Thyroid gland (tissue), 4 donors: ENCODE measurements around the gene ABCA2. TPM values are rescaled to one million over a fixed set of nuclear protein-coding genes. Genes with fewer than 3 reads are reported as not detected.
A peak's percentile ranks its signal among the peaks of the same experiment; 100 is the strongest.

ENCODE experiments used
- DNase-seq, 2 donors: peaks; one replicate each; pipeline ENCODE4 v3.0.0-alpha.2; 2019
- H3K27ac ChIP-seq, 3 donors: fragments of 200-600 bp; sonication (generic); 1 replicate in 2 of 3; 2 replicates in 1 of 3; pipeline ENCODE4 v1.5.1; 2016 to 2019; ENCODE audit warnings: mild to moderate bottlenecking in 1 of 3, moderate library complexity in 1 of 3
- H3K27me3 ChIP-seq: fragments of 200-600 bp; sonication (generic); one replicate; pipeline ENCODE4 v1.5.1; 2019
- H3K36me3 ChIP-seq, 2 donors: fragments of 200-600 bp; sonication (generic); one replicate each; pipeline ENCODE4 v1.5.1; 2016 to 2019
- H3K4me1 ChIP-seq, 2 donors: fragments of 200-600 bp; sonication (generic); one replicate each; pipeline ENCODE4 v1.5.1; 2017 to 2019
- H3K4me3 ChIP-seq, 3 donors: fragments of 200-600 bp; sonication (generic); replicated peaks in 1 of 3; 1 replicate in 2 of 3; 2 replicates in 1 of 3; pipeline ENCODE4 v1.5.1; 2016; ENCODE audit warnings: mild to moderate bottlenecking in 1 of 3
- H3K9me3 ChIP-seq: fragments of 200-600 bp; sonication (generic); one replicate; pipeline ENCODE4 v1.5.1; 2017
- CTCF ChIP-seq, 6 experiments: fragments of 200-600 bp in 3 of 6; fragments of 450-650 bp in 3 of 6; sonication (generic) in 3 of 6; IDR thresholded peaks; one replicate each; pipeline ENCODE4 v1.5.1; 2016 to 2019; ENCODE audit warnings: antibody characterized with exemption in 6 of 6, mild to moderate bottlenecking in 2 of 6, inconsistent platforms in 1 of 6, moderate library complexity in 1 of 6
- POLR2A ChIP-seq, 2 donors: fragments of 450-650 bp; IDR thresholded peaks; one replicate each; pipeline ENCODE4 v1.6.1; 2017; ENCODE audit warnings: antibody characterized with exemption in 2 of 2, mild to moderate bottlenecking in 2 of 2, moderate library complexity in 1 of 2
- WGBS, 2 donors: methylation state at CpG; one replicate each; pipeline ENCODE4 v1.1.5; 2017; 5-methylcytosine and 5-hydroxymethylcytosine counted together
- intact Hi-C: fragments of 100-400 bp; cut with DNase I; formaldehyde crosslinking; loops from one replicate; pipeline ENCODE4 v1.15.1; 2023
- total RNA-seq, 4 donors: library from RNA; depleted of rRNA; stranded (reverse); fragments of >200 nt; gene quantifications; one replicate each; pipeline ENCODE4 v1.2.3, GENCODE V29; 2016

ABCA2 gene
- total RNA-seq, 4 donors from 2014 or later, result 36.8 to 59.7 (median 50.2) TPM

- intact Hi-C loops, result no loop called here
- DNase-seq, result no peak
These were observed 25.4 kb downstream of the ABCA2 start for GRCh38 chr9:137002646-137003041.

GRCh38 chr9:137001857-137002645 lies 26.0 kb downstream of the ABCA2 start:
- no peak overlapping the region for H3K4me3 ChIP-seq
- no peak overlapping the region for H3K27ac ChIP-seq
- no peaks in the 10 kb centered on the region for H3K27me3 ChIP-seq
- intact Hi-C loops, result no loop called here
- H3K4me1 ChIP-seq, result peaks cover 15 to 27% of the 10 kb centered on the region in 2 donors
- 86 to 93% methylated on average over 20 of the region's 20 CpGs for WGBS, 2 donors
- no peak for DNase-seq
- no peaks in the 10 kb centered on the region for H3K36me3 ChIP-seq
- TF ChIP-seq POLR2A (IDR thresholded peaks at IDR 0.05) (no peak), CTCF (IDR thresholded peaks at IDR 0.05) (no peak)
- H3K9me3 ChIP-seq, result no peaks in the 10 kb centered on the region

More at GRCh38 chr9:137002646-137003041, 25.4 kb downstream of the ABCA2 start:
- Histone ChIP-seq H3K4me3 (no peak overlapping the region), H3K27me3 (no peaks in the 10 kb centered on the region), H3K27ac (no peak overlapping the region), H3K4me1 (peaks cover 17 to 27% of the 10 kb centered on the region in 2 donors), H3K9me3 (no peaks in the 10 kb centered on the region), H3K36me3 (no peaks in the 10 kb centered on the region)
- 89% methylated on average over 10 of the region's 10 CpGs for WGBS, 2 donors
- TF ChIP-seq POLR2A (IDR thresholded peaks at IDR 0.05) (no peak), CTCF (IDR thresholded peaks at IDR 0.05) (no peak)

GRCh38 chr9:137000177-137000930 lies 27.7 kb downstream of the ABCA2 start:
- DNase-seq, result no peak
- H3K27ac ChIP-seq, result no peak overlapping the region
- peaks cover 19 to 35% of the 10 kb centered on the region in 2 donors for H3K4me1 ChIP-seq
- intact Hi-C loops, result no loop called here
- no peaks in the 10 kb centered on the region for H3K27me3 ChIP-seq
- WGBS, 2 donors, result 72 to 85% methylated on average over 9 to 10 of the region's 10 CpGs
- H3K9me3 ChIP-seq, result no peaks in the 10 kb centered on the region
- no peak overlapping the region for H3K4me3 ChIP-seq
- no peaks in the 10 kb centered on the region for H3K36me3 ChIP-seq
- TF ChIP-seq POLR2A (IDR thresholded peaks at IDR 0.05), result no peak
- TF ChIP-seq CTCF (IDR thresholded peaks at IDR 0.05), result no peak

GRCh38 chr9:136997830-136998234 lies 30.2 kb downstream of the ABCA2 start:
- Histone ChIP-seq H3K36me3 (no peaks in the 10 kb centered on the region), H3K4me1 (peaks cover 42 to 60% of the 10 kb centered on the region in 2 donors), H3K27me3 (no peaks in the 10 kb centered on the region), H3K4me3 (no peak overlapping the region), H3K27ac (peak overlapping the region; percentile 53 to 78 (median 69)), H3K9me3 (no peaks in the 10 kb centered on the region)
- intact Hi-C loops, result loop anchor here (5.0 kb wide), 1 partner anchor 46 kb away; the partner anchor contains the start of gene LCN12
- WGBS, 2 donors, result 64 to 72% methylated on average over 18 of the region's 18 CpGs
- TF ChIP-seq POLR2A (IDR thresholded peaks at IDR 0.05), result no peak
- no peak for DNase-seq

- TF ChIP-seq POLR2A (IDR thresholded peaks at IDR 0.05), result no peak
- no peak for TF ChIP-seq CTCF (IDR thresholded peaks at IDR 0.05)
- H3K27ac ChIP-seq, result peak overlapping the region; percentile 53 to 78 (median 69)
- H3K4me3 ChIP-seq, result peak overlapping the region in 1 of 3 donors; percentile 37
- 81 to 83% methylated on average over 8 to 9 of the region's 10 CpGs for WGBS, 2 donors
- no peaks in the 10 kb centered on the region for H3K27me3 ChIP-seq
- intact Hi-C loops, result loop anchor here (5.0 kb wide), 1 partner anchor 45 kb away; the partner anchor contains the start of gene LCN12
- peaks cover 46 to 65% of the 10 kb centered on the region in 2 donors for H3K4me1 ChIP-seq
- H3K9me3 ChIP-seq, result no peaks in the 10 kb centered on the region
- no peak for DNase-seq
- H3K36me3 ChIP-seq, result no peaks in the 10 kb centered on the region
These were observed 30.7 kb downstream of the ABCA2 start for GRCh38 chr9:136997371-136997770.
